ENCODE results near the gene DNM3.

DNM3 gene

DNA sequence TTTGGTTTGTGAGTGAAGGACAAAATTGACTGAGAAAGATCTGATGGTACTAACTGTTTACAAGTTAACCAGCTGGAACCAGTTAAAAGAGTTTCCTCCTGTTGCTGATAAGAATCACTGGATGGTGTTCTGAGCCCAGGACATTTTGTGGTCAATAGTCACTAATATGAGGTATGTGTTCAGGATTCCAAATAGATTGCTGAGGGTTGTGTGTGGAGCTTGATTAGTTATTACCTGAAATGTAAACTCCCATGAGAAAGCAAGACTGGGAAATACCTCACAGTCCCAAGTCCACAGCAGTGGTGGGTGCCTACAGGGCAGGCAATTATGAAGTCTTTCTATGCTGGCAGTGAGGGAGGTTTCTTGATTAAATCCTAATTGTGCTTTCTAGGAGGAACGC is 164.6 kb downstream of the DNM3 start:
- ChIA-PET CTCF (interaction anchor here (0.9 to 1.5 kb wide), 5 partner anchors 18 to 424 kb away, joined by 3 to 6 read pairs (median 4); no protein-coding TSS in a partner anchor), POLR2A (no interaction called here)
- Histone ChIP-seq H3K27ac (ENCODE audit: extremely low read depth, low read depth, low read length) (no peak overlapping the region), H3K36me3 (ENCODE audit: control insufficient read depth in 2 of 2, insufficient read depth in 1 of 2, low read length in 2 of 2) (no peaks in the 10 kb centered on the region), H3K4me1 (ENCODE audit: control insufficient read depth, insufficient read depth, low read length) (no peaks in the 10 kb centered on the region), H3K9me3 (ENCODE audit: control insufficient read depth, insufficient read depth, low read depth, low read length) (no peaks in the 10 kb centered on the region), H3K4me3 (ENCODE audit: low read depth, low read length) (no peak overlapping the region)
- no peak for TF ChIP-seq KLF8 (tag by site-specific recombination; IDR thresholded peaks at IDR 0.05)
- TF ChIP-seq ZNF132 (tag by site-specific recombination; IDR thresholded peaks at IDR 0.05; ENCODE audit: borderline replicate concordance) = no peak
- no peak for TF ChIP-seq ZNF416 (tag by site-specific recombination; IDR thresholded peaks at IDR 0.05)
- no peak for TF ChIP-seq ZNF555 (tag by site-specific recombination; conservative IDR thresholded peaks at IDR 0.05)
- TF ChIP-seq ZNF530 (tag by site-specific recombination; IDR thresholded peaks at IDR 0.05; ENCODE audit: low read depth) = no peak
- no peak for TF ChIP-seq SP3 (tag by site-specific recombination; IDR thresholded peaks at IDR 0.05)
- no peak for TF ChIP-seq ZNF747 (tag by site-specific recombination; IDR thresholded peaks at IDR 0.05)
- TF ChIP-seq, protein P1, sequence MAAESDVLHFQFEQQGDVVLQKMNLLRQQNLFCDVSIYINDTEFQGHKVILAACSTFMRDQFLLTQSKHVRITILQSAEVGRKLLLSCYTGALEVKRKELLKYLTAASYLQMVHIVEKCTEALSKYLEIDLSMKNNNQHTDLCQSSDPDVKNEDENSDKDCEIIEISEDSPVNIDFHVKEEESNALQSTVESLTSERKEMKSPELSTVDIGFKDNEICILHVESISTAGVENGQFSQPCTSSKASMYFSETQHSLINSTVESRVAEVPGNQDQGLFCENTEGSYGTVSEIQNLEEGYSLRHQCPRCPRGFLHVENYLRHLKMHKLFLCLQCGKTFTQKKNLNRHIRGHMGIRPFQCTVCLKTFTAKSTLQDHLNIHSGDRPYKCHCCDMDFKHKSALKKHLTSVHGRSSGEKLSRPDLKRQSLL (tag by site-specific recombination; IDR thresholded peaks at IDR 0.05) = no peak
- no peak for TF ChIP-seq ZNF211 (tag by site-specific recombination; IDR thresholded peaks at IDR 0.05; ENCODE audit: low read depth)

DNA sequence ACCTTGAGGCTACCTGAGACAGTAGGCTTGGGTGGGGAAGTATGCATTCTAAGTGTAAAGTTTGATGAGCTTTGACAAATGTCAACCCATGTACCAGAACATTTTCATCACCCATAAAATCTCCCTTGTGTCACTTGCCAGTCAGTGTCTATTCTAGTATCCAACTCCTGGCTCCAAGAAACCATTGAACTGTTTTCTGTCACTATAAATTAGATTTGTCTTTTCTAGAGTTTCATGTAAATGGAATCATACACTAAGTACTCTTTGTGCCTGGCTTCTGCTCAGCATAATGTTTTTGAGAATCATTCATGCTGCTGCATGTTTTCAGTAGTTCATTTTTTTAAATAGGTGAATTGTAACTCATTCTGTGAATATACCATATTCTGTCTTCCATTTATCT is 165.4 kb downstream of the DNM3 start:
- Histone ChIP-seq H3K4me1 (ENCODE audit: control insufficient read depth, insufficient read depth, low read length) (no peaks in the 10 kb centered on the region), H3K4me3 (ENCODE audit: low read depth, low read length) (no peak overlapping the region), H3K27ac (ENCODE audit: extremely low read depth, low read depth, low read length) (no peak overlapping the region), H3K36me3 (ENCODE audit: control insufficient read depth in 2 of 2, insufficient read depth in 1 of 2, low read length in 2 of 2) (no peaks in the 10 kb centered on the region), H3K9me3 (ENCODE audit: control insufficient read depth, insufficient read depth, low read depth, low read length) (no peaks in the 10 kb centered on the region)
- no peak for TF ChIP-seq ZEB2 (tag by site-specific recombination; IDR thresholded peaks at IDR 0.05)
- ChIA-PET POLR2A (no interaction called here), CTCF (interaction anchor here (0.6 to 1.4 kb wide), 3 partner anchors 422 to 760 kb away, joined by 3 to 4 read pairs (median 4); no protein-coding TSS in a partner anchor)

DNA sequence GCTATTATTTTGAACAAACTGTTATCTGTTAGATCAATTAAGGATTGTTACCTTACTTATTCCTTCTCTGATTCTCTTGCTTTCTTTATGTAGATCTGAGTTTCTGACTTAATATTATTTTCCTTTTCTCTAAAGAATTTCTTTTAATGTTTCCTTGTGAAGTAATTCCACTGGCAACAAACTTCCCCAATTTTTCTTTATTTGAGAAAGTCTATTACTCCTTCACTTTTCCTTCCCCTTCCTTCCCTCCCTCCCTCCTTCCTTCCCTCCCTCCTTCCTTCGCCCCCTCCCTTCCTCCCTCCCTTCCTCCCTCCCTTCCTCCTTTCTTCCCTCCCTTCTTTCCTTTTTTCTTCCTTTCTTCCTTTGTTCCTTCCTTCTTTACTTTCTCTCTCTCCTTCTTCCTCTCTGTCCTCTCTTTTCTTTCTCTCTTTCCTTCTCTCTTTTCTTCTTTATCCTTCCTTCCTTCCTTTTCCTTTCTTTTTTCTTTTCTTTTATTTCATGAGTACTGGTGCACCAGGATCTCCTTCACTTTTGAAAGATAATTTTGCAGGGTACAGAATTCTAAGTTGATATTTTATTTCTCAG is 177.5 kb downstream of the DNM3 start:
- no peak overlapping the region for H3K4me3 ChIP-seq (ENCODE audit: low read depth, low read length)
- H3K36me3 ChIP-seq (ENCODE audit: control insufficient read depth in 2 of 2, insufficient read depth in 1 of 2, low read length in 2 of 2) = no peaks in the 10 kb centered on the region
- POLR2A ChIA-PET = no interaction called here
- no peaks in the 10 kb centered on the region for H3K4me1 ChIP-seq (ENCODE audit: control insufficient read depth, insufficient read depth, low read length)
- H3K27ac ChIP-seq (ENCODE audit: extremely low read depth, low read depth, low read length) = no peak overlapping the region
- peak; percentile 52 for TF ChIP-seq ZNF366 (tag by site-specific recombination; conservative IDR thresholded peaks at IDR 0.05)
- peak; percentile 58 for TF ChIP-seq PRDM1 (tag by site-specific recombination; IDR thresholded peaks at IDR 0.05)
- no peak for TF ChIP-seq ZNF169 (tag by site-specific recombination; IDR thresholded peaks at IDR 0.05)
- CTCF ChIA-PET = no interaction called here
- no peaks in the 10 kb centered on the region for H3K9me3 ChIP-seq (ENCODE audit: control insufficient read depth, insufficient read depth, low read depth, low read length)

DNA sequence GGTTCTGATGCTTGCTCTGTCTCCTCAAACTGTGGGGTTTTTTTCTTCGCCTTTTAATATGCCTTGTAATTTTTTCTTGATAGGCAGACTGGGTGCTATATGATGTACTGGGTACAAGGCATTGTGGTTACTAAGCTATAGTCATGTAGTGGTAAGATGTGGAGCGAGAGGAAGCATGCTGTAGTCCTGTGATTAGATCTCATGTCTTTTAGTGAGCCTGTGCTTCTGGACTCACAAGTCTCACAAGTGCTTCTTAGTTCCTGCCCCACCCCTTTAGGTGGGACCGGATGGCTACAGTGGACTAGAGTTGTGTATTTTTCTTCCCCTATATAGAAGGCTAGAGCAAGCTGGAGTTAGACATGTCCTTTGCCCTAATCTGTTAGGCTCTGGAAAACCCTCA is 178.7 kb downstream of the DNM3 start:
- CTCF ChIA-PET = interaction anchor here (0.6 to 1.1 kb wide), 2 partner anchors 18 to 167 kb away, joined by 3 read pairs; no protein-coding TSS in a partner anchor
- H3K36me3 ChIP-seq (ENCODE audit: control insufficient read depth in 2 of 2, insufficient read depth in 1 of 2, low read length in 2 of 2) = no peaks in the 10 kb centered on the region
- no peaks in the 10 kb centered on the region for H3K4me1 ChIP-seq (ENCODE audit: control insufficient read depth, insufficient read depth, low read length)
- no peak overlapping the region for H3K4me3 ChIP-seq (ENCODE audit: low read depth, low read length)
- no peak overlapping the region for H3K27ac ChIP-seq (ENCODE audit: extremely low read depth, low read depth, low read length)
- no peaks in the 10 kb centered on the region for H3K9me3 ChIP-seq (ENCODE audit: control insufficient read depth, insufficient read depth, low read depth, low read length)
- POLR2A ChIA-PET = no interaction called here
- no peak for TF ChIP-seq ZNF792 (tag by site-specific recombination; IDR thresholded peaks at IDR 0.05)
- no peak for TF ChIP-seq ZFP37 (tag by site-specific recombination; IDR thresholded peaks at IDR 0.05)
- no peak for TF ChIP-seq ZFP3 (tag by site-specific recombination; IDR thresholded peaks at IDR 0.05; ENCODE audit: low read depth)
- TF ChIP-seq, protein P2, sequence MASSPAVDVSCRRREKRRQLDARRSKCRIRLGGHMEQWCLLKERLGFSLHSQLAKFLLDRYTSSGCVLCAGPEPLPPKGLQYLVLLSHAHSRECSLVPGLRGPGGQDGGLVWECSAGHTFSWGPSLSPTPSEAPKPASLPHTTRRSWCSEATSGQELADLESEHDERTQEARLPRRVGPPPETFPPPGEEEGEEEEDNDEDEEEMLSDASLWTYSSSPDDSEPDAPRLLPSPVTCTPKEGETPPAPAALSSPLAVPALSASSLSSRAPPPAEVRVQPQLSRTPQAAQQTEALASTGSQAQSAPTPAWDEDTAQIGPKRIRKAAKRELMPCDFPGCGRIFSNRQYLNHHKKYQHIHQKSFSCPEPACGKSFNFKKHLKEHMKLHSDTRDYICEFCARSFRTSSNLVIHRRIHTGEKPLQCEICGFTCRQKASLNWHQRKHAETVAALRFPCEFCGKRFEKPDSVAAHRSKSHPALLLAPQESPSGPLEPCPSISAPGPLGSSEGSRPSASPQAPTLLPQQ (tag by site-specific recombination; IDR thresholded peaks at IDR 0.05) = no peak
- TF ChIP-seq KLF9 (tag by site-specific recombination; IDR thresholded peaks at IDR 0.05; ENCODE audit: low read depth) = no peak
- no peak for TF ChIP-seq ZNF501 (tag by site-specific recombination; IDR thresholded peaks at IDR 0.05)
- no peak for TF ChIP-seq ZFHX2 (tag by site-specific recombination; conservative IDR thresholded peaks at IDR 0.05)
- TF ChIP-seq ZNF433 (tag by site-specific recombination; IDR thresholded peaks at IDR 0.05; ENCODE audit: low read depth) = no peak
- TF ChIP-seq, protein P3, sequence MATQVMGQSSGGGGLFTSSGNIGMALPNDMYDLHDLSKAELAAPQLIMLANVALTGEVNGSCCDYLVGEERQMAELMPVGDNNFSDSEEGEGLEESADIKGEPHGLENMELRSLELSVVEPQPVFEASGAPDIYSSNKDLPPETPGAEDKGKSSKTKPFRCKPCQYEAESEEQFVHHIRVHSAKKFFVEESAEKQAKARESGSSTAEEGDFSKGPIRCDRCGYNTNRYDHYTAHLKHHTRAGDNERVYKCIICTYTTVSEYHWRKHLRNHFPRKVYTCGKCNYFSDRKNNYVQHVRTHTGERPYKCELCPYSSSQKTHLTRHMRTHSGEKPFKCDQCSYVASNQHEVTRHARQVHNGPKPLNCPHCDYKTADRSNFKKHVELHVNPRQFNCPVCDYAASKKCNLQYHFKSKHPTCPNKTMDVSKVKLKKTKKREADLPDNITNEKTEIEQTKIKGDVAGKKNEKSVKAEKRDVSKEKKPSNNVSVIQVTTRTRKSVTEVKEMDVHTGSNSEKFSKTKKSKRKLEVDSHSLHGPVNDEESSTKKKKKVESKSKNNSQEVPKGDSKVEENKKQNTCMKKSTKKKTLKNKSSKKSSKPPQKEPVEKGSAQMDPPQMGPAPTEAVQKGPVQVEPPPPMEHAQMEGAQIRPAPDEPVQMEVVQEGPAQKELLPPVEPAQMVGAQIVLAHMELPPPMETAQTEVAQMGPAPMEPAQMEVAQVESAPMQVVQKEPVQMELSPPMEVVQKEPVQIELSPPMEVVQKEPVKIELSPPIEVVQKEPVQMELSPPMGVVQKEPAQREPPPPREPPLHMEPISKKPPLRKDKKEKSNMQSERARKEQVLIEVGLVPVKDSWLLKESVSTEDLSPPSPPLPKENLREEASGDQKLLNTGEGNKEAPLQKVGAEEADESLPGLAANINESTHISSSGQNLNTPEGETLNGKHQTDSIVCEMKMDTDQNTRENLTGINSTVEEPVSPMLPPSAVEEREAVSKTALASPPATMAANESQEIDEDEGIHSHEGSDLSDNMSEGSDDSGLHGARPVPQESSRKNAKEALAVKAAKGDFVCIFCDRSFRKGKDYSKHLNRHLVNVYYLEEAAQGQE (tag by site-specific recombination; IDR thresholded peaks at IDR 0.05) = no peak
- no peak for TF ChIP-seq SP2 (tag by site-specific recombination; IDR thresholded peaks at IDR 0.05)
- no peak for TF ChIP-seq BCL11B (tag by site-specific recombination; IDR thresholded peaks at IDR 0.05; ENCODE audit: low read depth)
